T follicular helper cell (primary cell): ENCODE results near the gene CTNNA3.

Experiments used
- DNase-seq: peaks from one replicate; pipeline ENCODE4 v3.0.0-alpha.2; 2020; ENCODE audit warnings: low read depth

CTNNA3 gene

GRCh38 chr10:66218981-66219587, 1476.9 kb downstream of the CTNNA3 start:
- DNase-seq: no peak

- no peak for DNase-seq
Observed at GRCh38 chr10:66218289-66218688, 1477.7 kb downstream of the CTNNA3 start.

GRCh38 chr10:66215920-66216319, 1480.1 kb downstream of the CTNNA3 start:
- DNase-seq: no peak

- DNase-seq: no peak
Observed at GRCh38 chr10:66214721-66215404, 1481.1 kb downstream of the CTNNA3 start.

DNA sequence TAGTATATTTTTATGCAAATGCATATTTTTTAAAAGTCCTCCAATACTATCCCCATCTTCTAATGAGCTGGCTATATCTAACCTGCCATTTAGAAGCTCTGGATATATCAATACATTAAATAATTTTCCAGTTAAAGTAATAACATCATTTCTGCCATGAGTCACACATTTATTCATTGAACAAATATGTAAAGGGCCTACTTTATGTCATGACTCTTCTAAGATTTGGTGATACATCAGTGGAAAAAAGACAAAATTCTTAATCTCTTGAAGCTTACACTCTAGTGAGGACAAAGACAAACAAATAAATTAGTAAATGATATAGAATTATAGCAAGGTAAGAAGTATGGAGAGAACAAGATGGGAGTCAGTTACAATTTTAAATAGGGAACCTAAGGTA, 1487.0 kb downstream of the CTNNA3 start:
- no peak for DNase-seq

DNA sequence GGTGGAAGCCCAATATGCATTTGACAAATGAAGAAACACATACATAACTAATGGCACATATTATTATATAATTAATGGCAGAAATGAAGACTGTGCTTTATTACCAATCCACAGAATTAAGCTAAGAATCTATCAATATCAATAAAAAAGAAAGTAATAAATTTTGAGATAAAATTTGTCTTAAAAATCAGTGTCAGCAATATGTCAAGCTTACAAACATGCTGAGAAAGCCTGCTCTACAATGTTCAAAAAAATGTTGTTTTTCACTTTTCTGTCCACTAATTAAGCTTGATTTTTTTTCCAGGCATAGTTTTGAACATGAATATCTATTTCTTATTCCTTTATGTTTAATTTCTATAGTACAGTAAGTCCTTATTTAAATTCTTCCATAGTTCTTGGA, 1491.2 kb downstream of the CTNNA3 start:
- DNase-seq: no peak

- DNase-seq: no peak
Observed at GRCh38 chr10:66202101-66202500, 1493.9 kb downstream of the CTNNA3 start.

DNA sequence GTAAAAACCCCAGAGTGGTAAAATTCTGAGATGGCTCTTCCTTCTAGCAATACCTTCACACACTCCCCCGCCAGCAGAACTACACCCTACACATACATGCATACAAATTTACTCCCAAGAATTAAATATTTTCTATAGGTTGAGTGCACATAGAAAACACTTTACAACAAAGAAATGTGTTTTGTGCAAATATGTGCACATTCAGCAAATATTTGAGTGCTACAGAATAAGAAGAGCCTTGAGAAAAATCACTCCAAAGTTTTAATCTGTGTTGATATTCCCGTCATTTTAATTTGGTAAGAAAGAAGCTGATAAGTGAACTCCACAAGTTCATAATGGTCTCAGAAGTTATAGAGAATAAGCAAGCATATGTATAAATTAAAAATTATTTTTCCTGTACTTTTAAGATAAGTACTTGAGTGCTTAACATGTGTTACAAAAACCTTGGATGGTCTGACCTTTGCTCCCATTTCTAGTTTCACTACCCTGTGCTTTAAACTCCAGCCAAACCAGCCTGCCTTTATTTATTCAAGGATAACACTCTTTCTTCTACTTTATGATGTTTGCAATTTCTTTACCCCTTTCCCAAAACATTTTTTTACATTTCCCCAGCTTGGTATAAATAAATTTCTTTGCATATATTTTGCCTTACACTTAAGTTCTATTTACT, 1503.7 kb downstream of the CTNNA3 start:
- DNase-seq: no peak

DNA sequence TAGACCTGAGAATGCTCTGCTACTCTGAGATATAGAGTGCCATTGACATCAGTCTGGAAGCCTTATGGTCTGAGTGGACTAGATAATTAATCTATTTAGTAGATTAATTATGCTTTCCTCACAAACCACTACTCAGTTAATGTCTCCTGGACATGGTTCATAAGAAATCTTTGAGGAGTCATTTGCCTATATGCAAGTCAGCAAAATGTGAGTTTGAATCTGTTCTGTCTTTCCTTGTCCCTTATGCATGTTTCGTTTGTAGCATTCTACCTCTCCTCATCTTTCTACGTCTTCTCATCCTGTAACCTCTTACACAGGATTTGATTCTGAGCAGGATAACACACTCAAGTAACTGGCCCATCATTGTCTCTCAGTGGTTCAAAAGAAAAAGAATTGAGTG, 1505.6 kb downstream of the CTNNA3 start:
- no peak for DNase-seq

- DNase-seq: no peak
Observed at GRCh38 chr10:66189271-66189670, 1506.7 kb downstream of the CTNNA3 start.

DNA sequence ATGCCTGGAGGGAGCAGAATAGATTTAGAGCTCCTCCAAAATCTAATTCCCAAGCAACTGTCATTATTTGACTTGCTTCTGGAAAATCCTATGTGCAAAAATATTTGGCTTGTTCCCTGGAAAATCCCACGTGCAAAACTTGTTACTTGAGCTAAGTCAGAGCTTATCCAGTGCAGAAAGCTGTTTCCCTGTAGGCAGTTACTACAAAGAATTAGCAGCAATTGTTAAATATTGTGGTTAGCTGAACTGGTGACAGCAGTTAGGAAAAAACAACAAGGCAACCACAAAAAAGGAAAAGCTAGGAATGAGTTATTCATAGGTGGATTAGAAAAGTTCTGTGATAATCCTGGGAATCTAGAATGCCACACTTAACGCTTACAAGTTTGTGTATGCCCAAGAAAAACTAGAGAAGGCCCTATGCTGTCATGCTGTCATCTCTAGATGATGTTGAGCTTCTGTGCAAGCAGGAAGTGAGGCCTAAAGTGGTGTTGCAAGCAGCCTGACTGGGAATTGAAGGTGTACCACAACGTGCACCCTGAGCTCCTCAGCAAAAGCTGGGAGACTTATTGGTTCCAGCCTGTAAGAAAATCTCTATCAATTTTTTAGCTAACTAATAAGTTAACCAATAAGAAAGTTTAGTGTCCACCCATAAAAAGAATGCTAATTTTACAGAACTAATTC, 1508.8 kb downstream of the CTNNA3 start:
- DNase-seq: no peak

- DNase-seq: no peak
Observed at GRCh38 chr10:66183028-66183427, 1513.0 kb downstream of the CTNNA3 start.

DNA sequence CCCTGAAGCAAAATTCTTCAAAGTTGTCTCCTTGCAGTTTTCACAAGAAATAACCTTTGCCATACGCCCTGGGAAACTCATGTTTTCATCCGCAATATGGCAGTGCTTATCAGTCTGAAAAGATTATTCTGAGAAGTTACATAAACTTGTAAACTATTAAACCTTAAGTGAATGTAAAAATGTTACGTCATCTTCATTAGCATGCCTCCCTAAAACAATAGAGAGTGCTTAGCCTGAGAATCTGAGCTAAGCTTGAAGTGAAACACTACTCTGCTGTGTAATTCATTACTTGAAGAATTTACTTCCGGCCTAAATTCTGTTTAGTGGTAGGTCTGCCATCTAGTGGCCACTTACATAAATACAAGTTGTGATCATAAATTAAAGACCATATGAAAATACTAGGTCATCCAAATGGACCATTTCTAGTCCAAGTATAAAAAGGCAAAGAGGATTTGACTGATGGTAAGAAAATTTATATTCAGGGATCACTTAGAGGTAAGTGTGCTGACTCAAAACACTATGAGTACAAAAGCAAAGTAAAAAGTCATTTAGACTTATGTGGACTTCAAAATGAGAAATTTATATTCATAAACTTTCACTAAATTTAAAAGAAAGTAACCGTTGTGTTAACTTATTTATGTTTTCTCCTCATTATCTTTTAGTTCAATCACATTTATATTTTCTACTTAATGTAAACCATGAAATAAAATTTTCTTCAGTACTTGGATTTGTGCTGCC, 1515.2 kb downstream of the CTNNA3 start:
- no peak for DNase-seq

- no peak for DNase-seq
Observed at GRCh38 chr10:66180021-66180420, 1516.0 kb downstream of the CTNNA3 start.

DNA sequence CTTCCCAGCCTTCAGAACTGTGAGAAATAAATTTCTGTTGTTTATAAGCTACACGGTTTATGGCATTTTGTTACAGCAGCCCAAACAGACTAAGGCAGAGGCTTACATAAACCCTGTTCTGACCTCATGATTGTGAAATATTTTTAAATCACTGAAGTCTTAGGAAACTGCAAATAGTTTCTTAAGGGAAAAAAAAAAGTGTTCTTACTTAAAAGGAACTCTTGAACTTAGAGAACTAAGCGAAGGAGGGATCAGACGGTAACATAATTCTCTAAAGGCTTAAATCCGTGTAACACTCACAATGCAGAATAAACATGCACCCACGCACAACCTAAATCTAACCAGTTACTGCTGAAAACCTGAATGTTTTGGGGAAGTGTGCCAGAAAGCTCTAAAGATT, 1519.2 kb downstream of the CTNNA3 start:
- DNase-seq: no peak

DNA sequence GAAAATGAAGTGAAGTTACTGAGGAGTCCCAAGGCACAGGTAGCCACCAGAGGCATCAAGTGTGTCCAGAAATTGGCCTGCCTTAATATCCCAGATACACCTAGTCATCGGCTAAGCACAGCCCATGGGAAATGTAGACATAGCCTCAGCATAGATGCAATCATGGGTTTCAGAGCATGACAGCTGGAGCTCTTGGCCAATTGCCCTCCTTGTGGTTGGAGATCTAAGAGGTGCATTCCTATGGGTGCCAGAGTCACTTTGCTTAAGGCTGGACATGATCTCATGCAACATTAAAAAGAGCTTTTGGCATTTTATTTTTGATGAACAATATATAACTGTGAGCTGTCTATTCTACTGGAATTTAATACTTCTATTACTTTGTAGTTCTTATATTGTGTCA, 1528.2 kb downstream of the CTNNA3 start:
- DNase-seq: no peak

DNA sequence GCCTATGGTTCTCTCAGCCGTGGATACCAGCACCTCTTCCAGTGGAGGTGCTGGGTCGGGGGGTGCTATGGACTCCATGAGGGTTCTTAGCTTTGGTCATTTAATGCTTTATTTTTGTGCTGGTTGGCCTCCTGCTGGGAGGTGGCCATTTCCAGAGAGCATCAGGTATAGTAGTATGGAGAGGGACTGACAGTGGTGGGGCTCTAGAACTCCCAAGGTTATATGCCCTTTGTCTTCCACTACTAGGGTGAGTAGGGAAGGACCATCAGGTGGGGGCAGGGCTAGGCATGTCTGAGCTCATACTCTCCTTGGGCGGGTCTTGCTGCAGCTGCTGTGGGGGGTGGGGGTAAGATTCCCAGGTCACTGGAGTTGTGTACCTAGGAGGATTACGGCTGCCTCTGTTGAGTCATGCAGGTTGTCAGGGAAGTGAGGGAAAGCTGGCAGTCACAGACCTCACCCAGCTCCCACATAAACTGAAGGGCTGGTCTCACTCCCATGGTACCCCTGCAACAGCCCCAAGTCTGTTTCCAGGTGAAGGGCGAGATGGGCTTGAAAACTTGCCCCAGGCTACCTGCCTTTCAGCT, 1533.3 kb downstream of the CTNNA3 start:
- DNase-seq: no peak

DNA sequence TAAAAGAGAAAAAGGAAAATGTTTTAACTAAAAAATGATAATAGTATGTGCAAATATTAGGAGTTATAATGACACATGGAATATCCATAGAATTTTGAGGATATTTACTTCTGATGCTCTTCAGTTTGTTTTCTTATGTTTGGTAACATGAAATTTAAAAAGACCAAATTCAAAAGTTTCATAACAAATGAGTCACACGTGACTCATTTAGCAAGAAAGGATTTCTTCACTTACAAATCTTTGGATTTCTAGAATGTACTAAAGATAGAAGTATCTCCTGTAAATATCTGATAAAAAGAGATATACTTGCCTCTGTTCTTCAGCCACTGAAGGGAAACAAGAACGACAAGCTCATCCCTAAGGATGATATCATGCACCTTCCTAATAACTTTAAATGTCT, 1544.6 kb downstream of the CTNNA3 start:
- DNase-seq: no peak

DNA sequence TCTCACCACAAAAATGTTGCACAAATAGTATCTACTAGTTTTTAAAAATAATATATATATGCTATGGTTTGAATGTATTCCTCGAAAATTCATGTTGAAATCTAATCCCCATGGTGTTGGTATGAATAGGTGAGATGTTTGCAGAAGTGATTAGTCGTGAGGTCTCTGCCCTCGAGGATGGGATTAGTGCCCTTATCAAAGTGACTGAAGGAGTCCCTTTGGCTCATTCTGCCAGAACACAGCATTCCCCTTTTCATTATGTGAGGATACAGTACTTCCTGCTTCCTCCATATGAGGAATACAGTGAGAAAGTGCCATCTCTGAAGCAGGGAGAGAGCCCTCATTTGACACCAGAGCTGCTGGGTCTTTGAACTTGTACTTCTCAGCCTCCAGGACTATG, 1547.7 kb downstream of the CTNNA3 start:
- DNase-seq: no peak

- no peak for DNase-seq
Observed at GRCh38 chr10:66144016-66144415, 1552.0 kb downstream of the CTNNA3 start.

DNA sequence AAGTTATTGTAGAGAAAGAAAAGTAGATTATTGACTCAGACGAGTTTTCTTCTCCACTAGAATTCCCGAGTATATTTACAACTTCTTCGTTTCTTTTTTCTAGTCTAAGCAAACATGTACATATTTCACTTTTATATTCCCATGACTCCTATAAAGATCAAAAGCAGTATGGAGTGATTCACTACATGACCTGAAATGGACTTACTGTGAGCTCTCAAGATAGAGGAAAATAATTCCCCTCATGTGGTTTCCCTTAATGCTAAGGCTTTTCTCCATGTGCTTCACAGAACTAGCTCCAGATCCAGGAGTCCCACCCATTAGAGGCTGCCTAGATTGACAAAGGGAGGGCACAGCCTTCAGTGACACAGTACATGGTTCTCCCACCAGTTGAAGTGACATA, 1593.2 kb downstream of the CTNNA3 start:
- DNase-seq: no peak
